HG02588 (cell line): Measurements from ENCODE around the gene ELMO1.

Source experiments
- ATAC-seq: cut with Tn5 transposase; IDR thresholded peaks from one replicate; pipeline ENCODE4 v1.9.1; 2021; ENCODE audit warnings: mild to moderate bottlenecking, moderate library complexity; ENCODE audit not compliant: unreplicated experiment

The ELMO1 gene

DNA sequence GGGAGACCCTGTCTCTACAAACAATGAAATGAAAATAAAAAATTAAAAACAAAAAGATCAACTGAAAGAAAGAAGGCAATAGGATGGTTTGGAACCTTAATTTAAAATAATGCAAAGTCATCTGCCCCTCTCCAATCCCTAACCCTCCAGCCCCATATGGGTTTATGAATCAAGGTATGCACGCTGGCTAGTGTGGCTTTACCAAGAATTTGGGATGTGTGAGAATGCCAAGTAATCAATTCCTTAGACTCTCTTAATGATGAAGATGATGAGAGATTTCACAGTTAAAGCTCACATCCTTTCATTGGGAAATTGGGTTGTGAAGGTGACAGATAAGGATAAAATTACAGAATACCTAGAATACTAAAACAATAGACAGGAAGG lies 577.3 kb downstream of the ELMO1 start:
- no peak for ATAC-seq

DNA sequence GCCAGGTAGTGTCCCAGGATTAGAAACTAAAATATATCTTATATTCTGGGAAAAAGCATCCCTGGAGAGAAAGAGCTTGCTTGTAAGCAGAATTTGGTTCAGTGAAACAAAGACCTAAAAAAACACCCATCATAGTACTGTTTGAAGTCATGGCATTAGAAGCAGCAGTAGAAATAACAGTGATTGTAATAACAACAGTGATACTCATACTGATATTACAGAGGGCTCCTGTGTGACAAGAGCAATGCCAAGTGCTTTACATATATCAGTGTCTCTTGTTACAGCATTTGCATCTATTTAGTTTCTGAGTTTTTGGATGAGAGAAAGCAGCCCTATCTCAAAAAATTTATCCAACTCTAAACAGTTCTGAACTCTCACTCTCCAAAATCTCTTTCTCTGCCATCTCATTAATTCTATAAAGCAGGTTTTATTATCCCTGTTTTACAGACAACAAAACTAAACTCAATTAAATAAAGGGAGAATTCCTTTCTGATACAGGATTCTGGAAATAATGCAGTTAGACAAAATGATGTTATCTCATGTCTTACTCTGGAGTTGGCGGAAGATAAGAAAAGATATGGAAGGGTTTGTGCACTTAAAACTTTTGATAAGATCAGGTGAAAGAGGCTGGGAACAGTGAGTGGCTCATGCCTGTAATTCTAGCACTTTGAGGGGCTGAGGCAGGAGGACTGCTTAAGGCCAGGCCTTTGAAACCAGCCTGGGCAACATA lies 577.9 kb downstream of the ELMO1 start:
- ATAC-seq = no peak

DNA sequence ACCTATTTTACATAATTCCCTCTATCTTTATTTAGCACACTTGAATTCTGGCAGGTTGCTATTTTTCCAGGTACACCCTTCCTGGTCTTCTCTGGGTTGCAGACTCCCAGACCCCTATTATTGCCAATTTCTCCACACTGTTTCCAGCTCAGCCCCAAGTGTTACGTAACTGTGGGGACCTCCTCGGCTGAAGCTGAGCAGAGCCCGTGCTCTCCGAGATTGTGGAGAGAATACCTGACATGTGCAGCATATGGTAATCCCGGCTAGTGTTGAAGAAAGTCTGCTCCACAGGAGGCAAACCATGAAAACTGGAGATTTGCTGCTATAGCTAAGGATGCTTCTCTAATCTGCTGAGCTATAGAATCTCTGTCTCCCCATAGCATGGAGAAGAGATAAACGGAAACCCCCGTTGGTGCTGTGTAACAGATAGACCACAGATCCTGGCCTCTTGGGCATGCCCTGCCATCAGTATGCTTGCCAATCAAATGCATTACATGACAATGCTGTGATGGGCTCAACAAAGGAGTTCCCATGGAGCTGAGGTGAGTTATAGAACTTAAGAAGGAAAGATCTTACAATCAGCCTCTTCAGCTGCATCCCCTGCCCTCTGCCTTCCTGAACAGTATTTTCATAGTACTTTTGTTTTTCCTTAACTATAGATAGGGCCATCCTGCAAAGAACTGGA lies 579.8 kb downstream of the ELMO1 start:
- no peak for ATAC-seq

DNA sequence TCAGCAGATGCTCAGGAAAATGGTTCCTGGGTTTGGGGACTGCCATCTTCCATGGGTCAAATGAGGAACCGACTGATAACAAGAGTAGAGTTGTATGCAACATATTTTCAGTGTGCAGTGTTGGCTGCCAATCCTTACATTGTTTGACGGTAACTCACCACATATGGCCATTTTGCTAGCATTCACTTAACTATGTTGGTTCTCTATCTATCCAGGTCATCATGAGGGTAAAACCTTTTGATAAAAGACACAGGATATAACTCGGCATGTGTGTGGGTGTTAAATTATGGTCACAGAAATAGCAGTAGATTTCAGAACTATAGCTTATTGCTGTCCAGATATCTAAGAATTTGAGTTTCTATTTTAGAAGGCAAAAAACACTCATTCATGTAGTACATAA lies 583.6 kb downstream of the ELMO1 start:
- no peak for ATAC-seq

DNA sequence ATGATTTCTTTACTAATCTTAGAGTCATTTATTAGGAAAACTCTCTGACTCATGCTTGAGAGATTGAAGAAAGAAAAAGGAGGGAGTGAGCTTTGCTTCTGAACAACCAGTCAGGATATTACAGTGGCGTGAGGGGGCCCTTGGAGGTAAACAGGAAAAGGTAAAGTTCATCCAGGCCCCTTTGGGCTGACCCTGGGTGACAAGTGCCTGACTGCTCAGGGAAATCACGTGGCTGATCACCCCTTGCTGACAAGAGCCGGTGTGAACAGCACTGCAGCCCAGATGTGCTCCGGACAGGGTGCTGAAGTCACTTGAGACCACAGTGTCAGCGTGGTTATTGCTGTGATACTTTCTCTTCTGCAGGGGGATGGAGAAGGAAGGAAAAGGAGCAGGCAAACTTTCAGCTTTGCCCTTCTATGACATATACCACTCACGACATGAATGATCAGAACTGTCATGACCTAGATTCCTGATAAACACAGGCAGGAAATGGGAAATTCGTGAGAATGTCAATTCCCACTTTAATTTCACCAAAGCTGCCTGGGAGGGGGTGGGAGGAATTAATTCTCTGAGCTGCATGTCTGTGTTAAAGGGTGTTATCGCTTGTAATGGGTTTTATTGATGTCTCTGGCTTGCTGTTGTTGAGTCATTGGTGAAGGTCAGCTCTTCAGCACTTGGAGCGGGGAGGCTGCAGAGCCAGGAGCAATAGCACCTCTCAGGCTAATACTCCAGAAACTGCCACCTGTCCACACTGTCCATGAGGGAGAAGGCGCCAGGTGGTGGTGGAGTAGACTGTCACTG lies 584.6 kb downstream of the ELMO1 start:
- no peak for ATAC-seq

DNA sequence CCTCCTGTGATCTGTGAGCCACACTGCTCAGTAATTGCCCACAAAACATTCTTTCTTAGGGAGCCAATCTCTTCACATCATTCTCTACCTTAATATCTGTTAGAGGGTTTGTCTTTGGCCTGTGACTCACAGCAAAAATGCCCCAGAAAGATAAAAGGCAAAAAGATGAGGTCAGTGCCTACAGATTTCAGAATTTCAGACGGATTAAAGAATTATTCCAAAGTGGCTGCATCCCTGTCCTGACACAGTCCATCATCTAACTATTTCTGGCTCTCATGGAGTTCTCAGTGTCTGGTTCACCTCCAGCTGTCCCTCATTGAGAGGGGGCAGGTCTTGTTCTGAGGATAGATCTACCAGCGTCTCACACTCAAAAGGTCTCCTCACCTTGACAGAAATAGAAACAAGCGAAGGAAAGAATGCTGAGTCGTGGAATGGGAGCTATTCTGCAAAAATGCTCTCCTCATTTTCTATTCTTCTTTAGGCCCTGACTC lies 585.8 kb downstream of the ELMO1 start:
- ATAC-seq = no peak

DNA sequence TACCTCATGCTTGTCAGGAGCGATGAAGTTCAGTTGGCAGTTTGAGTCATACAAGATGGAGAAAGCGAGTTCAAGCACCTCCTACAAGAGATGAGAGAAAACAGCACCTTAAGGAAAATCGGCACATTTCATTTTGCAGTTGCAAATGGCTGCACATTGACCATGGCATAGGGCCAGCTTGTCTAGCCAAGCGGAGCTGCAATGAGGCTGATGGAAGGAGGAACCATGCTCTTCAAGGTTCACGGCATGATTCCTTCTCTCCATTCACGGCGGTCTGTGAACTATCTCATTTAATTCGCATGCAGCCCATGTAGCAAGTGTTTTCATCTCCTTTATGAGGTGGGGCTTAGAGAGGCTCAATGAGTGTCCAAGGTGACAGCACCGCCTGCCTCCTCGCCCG lies 587.0 kb downstream of the ELMO1 start:
- no peak for ATAC-seq

DNA sequence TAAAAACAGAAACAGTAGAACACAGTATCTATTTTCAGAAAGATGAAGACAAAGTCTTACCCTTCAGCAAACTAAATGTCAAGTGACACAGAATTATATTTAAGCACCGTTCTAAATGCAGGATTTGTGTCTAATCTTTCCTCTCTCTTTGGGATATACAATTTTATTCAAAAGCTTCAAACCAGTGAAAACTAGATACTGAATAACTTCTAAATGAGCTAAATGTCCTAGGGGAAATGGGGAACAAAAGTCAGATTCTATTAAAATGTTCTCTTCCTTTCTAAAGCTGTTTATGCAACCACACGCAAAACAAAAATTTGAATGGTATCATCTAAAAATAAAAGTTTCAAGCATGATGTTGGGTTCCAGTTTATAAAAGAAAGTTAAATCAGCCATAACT lies 588.0 kb downstream of the ELMO1 start:
- ATAC-seq = no peak

DNA sequence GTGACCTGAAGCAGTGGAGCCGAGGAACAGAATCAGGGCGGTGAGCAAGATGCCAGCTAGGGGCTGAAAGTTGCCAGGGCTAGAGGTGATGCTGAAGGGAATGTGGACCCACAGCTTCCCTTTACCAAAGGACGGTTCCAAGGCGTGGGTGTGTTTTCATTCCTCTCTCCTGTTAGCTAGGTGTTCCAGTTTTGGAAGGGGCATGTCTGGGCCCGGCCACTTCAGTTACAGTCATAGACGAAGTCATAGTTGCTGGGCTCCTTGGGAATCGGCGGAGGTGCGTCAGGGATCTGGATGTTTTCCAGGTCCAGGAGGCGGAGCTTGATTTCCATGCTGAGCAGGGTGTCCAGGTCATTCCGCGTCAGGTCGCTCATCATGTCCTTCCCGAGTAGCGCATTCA lies 593.3 kb downstream of the ELMO1 start:
- ATAC-seq = no peak

DNA sequence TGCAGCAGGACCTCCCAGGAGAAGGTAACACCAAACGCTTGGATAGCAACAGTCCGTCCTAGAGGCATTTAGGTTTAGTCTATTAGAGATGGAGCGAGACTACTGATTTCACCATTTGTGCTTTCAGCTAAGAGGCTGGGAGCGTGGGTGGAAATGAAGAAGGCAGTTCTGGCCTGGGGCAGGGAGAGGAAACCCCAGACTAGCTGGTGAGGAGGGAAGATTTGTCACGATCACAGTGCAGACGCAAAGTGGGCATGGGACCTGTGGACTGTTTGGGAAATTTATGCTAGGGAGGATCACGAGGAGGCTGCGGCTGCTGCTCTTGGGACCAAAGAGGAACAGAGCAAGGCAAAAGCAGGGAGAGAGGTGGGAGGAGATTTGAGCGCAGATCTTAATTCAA lies 594.0 kb downstream of the ELMO1 start:
- ATAC-seq = no peak

DNA sequence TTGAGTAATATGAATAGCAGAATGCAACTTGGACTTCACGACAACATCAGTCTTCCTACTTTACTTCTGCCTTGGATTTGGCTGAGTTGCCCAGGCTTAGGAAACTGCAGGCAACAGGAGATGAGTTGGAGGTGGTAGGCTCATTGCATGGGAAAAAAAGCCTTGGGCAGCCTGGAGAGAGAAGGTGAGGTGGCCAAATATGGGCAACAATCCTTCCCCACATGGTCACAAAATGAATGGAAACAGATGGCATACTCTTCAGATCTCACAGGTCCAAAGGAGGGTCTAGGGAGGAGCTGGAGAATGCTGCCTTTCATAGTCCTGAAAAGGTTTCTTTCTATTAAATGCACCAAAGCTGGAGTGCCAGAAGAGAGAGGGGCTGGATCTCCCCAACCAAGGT lies 595.7 kb downstream of the ELMO1 start:
- ATAC-seq = no peak

DNA sequence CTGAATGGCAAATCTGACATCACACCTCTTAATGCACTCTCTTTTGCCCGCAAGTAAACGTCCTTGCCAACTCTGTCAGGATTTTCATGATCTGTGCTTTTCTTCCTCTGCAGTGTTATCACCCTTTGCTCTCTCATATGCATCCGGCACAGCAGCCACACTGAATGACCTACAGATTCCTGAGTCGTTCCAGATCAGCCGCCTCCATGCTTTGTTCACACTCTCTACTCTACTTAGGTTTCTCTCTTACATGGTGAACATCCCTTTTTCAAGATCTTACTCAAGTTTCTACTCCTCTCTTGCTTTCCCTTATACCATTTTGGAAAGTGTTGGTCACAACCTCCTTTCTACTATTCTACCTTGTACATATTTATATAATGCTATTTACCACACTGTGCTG lies 596.6 kb downstream of the ELMO1 start:
- ATAC-seq = no peak

DNA sequence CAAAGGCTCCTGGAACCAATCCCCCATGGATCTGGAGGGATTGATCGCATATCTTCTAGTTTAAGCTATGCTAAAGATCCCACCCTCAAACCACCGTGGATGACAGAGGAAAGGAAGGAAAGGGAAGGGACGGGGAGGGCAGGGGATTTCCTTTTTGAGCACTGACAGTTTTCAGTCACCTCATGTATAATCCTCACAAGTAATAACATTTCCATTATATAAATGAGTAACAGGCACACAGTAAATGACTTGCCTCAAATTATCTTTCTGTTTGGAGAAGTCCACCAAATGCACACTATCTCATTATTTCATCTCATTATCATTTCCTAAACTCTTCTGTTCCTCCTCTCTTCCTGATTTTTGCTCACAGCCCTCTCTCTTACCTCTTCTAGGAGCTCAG lies 597.3 kb downstream of the ELMO1 start:
- ATAC-seq = no peak

DNA sequence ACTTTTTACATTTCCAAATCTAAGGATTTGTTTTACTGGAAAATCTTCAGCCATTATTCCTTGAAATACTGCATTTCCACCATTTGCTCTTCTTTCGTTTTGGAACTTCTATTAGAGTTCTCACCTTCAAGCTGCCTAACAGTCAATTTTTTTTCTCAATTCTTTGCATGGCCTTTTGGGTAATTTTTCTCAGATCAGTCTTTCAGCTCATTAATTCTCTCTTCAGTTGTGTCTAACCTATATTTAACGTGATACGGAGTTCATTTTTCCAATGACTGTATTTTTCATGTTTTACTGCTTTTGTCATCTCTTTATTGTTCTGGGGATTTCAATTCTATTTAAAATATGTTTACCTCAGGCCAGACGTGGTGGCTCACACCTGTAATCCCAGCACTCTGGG lies 600.7 kb downstream of the ELMO1 start:
- ATAC-seq = no peak

DNA sequence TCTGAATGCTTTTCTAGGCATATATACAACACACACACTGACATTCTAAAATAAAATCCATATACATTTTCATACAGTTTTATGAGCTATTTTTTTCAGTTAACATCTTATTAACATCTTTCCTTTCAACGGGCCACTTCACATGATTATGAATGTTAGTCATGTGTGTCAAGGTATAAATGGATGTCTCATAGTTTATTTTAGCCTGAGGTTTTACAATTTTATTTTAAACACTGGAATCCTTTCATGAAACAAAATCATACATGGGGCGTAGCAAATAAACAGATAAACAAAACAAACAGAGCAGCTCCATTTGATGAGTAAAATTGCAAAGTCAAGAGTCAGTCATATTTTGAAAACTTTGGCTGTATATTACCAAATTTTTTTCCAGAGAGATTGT lies 604.3 kb downstream of the ELMO1 start:
- ATAC-seq = no peak

DNA sequence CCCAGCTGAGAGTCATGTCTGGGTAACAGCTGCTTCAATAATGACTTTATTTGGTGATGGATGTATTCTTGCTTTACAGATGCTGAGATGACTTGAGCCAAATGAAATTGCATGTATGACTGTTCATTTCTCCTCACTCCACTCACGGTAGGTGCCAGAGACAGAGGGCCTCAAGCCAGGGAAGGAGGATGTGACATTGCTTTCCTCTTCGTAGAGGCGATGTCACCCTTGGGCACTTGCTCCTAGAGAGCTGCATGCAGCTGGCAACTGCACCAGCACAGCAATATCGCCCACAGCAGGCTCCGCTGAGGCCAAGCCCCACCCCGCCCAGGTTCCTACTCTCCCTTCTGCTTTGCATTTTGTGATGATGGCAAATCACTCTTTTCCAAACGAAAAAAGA lies 607.8 kb downstream of the ELMO1 start:
- no peak for ATAC-seq

DNA sequence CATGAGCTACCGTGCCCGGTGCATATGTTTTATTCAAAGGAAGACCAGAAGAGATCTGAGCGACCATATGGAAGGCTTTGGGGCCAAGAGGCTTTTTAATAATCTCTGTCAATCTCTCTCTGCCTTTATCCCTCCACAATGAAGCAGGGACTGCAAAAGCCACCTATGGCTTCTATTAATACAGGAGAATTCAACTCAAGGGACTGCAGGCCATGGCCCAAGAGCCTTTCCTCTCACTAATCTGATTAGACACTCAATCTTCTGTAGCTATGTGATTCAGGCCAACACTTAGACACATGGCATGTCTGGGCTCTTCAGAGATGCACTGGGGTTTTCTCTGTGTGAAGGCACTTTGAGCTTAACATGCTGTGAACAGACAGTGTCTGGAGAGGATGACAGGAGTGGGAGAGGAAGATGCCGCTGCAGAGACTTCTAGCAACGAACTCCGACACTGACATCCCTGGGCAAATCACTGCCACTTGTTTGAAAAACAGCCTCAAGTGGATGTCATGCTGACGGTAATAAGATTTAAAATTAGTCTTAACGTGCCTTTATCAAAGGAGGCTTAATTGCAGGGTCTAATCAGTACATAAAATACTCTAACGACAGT lies 609.9 kb downstream of the ELMO1 start:
- ATAC-seq = no peak

DNA sequence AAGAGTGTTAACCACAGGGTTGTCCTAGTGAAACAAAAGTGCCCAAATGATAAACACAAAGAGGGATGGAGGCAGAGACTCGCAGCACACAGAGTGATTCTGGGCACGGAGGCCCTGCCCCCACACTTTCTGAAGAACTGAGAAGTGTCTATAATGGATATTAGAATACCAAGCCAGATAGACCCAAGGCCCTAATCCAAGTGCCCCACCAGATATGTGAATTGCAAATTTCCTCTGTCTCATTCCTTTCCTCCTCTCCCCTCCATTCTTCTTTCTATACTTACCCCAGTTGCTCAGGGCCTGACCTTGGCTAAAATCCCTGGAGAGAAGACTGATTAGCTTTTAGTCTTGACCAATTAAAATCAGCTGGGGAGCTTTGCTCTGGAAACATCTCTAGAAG lies 617.6 kb downstream of the ELMO1 start:
- no peak for ATAC-seq

DNA sequence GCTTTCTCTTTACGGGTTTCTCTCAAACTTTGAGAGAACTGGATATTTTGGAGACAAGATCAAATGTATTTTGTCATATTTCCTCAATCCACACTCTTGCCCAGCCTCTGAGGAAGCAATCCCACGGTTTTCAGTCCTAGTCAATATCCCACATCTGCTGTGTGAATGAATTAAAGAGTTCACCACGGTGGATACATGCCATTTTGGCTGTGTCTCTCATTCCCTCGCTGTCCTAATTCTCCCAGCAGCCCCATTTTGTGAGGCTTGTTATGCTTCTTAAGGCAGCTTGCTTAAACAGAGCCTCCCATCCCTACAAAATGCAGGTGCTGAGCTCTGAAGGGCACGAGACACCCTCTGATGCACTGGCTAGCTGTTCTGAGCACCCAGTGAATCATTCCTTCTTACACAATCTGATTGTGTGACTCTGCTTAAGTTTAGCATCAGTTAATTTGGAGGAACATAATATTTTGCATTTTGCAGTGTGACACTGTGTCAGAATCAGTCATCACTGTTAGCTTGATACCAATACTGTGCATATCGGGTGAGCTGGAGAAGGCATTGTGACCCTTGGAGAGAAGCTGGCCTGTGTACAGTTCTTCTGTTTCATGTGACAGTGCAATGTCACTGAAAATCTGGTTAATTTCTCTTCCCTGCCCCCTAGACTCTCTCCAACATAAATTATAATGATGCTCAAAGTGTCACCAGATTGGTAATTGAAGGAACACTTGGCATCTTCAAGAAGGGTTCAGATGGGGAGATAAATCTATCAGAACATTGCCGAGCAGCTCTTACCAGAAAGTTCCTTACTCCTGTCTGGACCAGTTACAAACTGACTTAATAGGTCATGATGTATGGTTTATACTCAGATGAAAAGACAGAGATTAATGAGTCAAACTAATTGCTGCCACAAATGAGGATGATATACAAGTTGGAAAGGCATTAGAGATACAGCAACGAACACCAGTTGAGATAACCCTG lies 620.6 kb downstream of the ELMO1 start:
- no peak for ATAC-seq

DNA sequence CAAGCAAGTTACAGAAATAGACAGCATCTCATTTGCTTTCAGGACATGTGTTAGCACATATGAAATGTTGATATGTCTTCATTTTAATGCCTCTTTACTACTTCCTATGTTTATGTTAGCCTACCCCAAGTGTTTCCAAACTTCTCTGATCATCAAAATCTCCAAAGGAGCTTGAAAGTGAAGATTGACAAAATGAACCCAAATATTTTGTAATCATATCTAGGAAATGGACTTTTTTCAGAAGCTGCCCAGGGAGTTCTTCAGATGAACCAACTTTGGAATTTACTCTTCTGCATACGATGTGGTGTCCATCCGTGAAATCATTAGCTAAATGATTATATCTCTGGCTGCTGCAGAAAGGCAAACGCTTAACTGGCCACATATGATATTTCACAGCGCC lies 623.2 kb downstream of the ELMO1 start:
- no peak for ATAC-seq
